KMS-11 (cell line): ENCODE data around the gene WDTC1.
"Not testable (repeated sequence)": the region's sequence is repeated elsewhere in the genome, so short reads cannot be mapped to it uniquely, and the experiment has no call there.

Source experiments
- H2AFZ ChIP-seq: fragments of 200-600 bp; sonication (generic); 2 replicates; pipeline ENCODE4 v1.6.1; 2016; ENCODE audit warnings: antibody characterized with exemption, mixed run types, low read depth
- H3K27ac ChIP-seq: fragments of 200-600 bp; sonication (generic); 2 replicates; pipeline ENCODE4 v1.6.1; 2016; ENCODE audit warnings: mild to moderate bottlenecking, mixed run types
- H3K27me3 ChIP-seq: fragments of 200-600 bp; sonication (generic); 2 replicates; pipeline ENCODE4 v1.6.1; 2017; ENCODE audit warnings: mild to moderate bottlenecking, low read depth, mixed run types, moderate library complexity; ENCODE audit not compliant: insufficient read depth
- H3K36me3 ChIP-seq: fragments of 200-600 bp; sonication (generic); 2 replicates; pipeline ENCODE4 v1.6.1; 2017; ENCODE audit warnings: mild to moderate bottlenecking, mixed run types; ENCODE audit not compliant: insufficient read depth
- H3K4me1 ChIP-seq: fragments of 200-600 bp; sonication (generic); 2 replicates; pipeline ENCODE4 v1.6.1; 2016; ENCODE audit warnings: mild to moderate bottlenecking, low read depth, mixed run types; ENCODE audit not compliant: poor library complexity, severe bottlenecking
- H3K4me2 ChIP-seq: fragments of 200-600 bp; sonication (generic); 2 replicates; pipeline ENCODE4 v1.7.0; 2016; ENCODE audit warnings: mild to moderate bottlenecking, mixed run types
- H3K4me3 ChIP-seq: fragments of 200-600 bp; sonication (generic); IDR thresholded peaks from 2 replicates; pipeline ENCODE4 v1.6.1; 2017; ENCODE audit warnings: low read depth, low read length, mixed read lengths; ENCODE audit not compliant: insufficient read depth
- H3K79me2 ChIP-seq: fragments of 200-600 bp; sonication (generic); 2 replicates; pipeline ENCODE4 v1.6.1; 2016; ENCODE audit warnings: low read depth, mixed run types; ENCODE audit not compliant: insufficient read depth
- H3K9ac ChIP-seq: fragments of 200-600 bp; sonication (generic); 2 replicates; pipeline ENCODE4 v1.6.1; 2016; ENCODE audit warnings: mild to moderate bottlenecking, mixed run types
- H4K20me1 ChIP-seq: fragments of 200-600 bp; sonication (generic); 2 replicates; pipeline ENCODE4 v1.6.1; 2016; ENCODE audit warnings: mild to moderate bottlenecking, mixed run types; ENCODE audit not compliant: insufficient read depth
- CTCF ChIP-seq: fragments of 200-600 bp; sonication (generic); conservative IDR thresholded peaks from 2 replicates; pipeline ENCODE4 v1.6.1; 2017; ENCODE audit warnings: low read depth, mild to moderate bottlenecking, antibody characterized with exemption, low read length, moderate library complexity, mixed read lengths

WDTC1 gene

GRCh38 chr1:27218736-27219135, 15.7 kb upstream of the WDTC1 start:
- no peak overlapping the region for H3K4me3 ChIP-seq
- H3K9ac ChIP-seq = no peak overlapping the region
- no peaks in the 10 kb centered on the region for H3K36me3 ChIP-seq
- no peaks in the 10 kb centered on the region for H3K27me3 ChIP-seq
- no peaks in the 10 kb centered on the region for H4K20me1 ChIP-seq
- TF ChIP-seq CTCF = no peak
- no peaks in the 10 kb centered on the region for H3K4me1 ChIP-seq
- no peak overlapping the region for H2AFZ ChIP-seq
- no peak overlapping the region for H3K27ac ChIP-seq
- no peak overlapping the region for H3K4me2 ChIP-seq
- H3K79me2 ChIP-seq = no peaks in the 10 kb centered on the region

GRCh38 chr1:27220096-27220495, 14.3 kb upstream of the WDTC1 start:
- no peaks in the 10 kb centered on the region for H3K27me3 ChIP-seq
- H3K4me1 ChIP-seq = no peaks in the 10 kb centered on the region
- no peak overlapping the region for H3K4me3 ChIP-seq
- no peak overlapping the region for H3K9ac ChIP-seq
- H3K4me2 ChIP-seq = no peak overlapping the region
- TF ChIP-seq CTCF = no peak
- no peaks in the 10 kb centered on the region for H3K36me3 ChIP-seq
- no peak overlapping the region for H3K27ac ChIP-seq
- no peak overlapping the region for H2AFZ ChIP-seq
- no peaks in the 10 kb centered on the region for H3K79me2 ChIP-seq
- H4K20me1 ChIP-seq = no peaks in the 10 kb centered on the region

GRCh38 chr1:27220702-27221497, 13.5 kb upstream of the WDTC1 start:
- not testable (repeated sequence) for H2AFZ ChIP-seq, H3K9ac ChIP-seq

GRCh38 chr1:27225621-27226020, 8.8 kb upstream of the WDTC1 start:
- Histone ChIP-seq H3K79me2 (no peaks in the 10 kb centered on the region), H2AFZ (no peak overlapping the region), H3K4me2 (no peak overlapping the region), H3K4me3 (no peak overlapping the region), H3K4me1 (no peaks in the 10 kb centered on the region), H3K9ac (no peak overlapping the region), H3K36me3 (no peaks in the 10 kb centered on the region), H3K27me3 (no peaks in the 10 kb centered on the region), H3K27ac (no peak overlapping the region), H4K20me1 (no peaks in the 10 kb centered on the region)
- no peak for TF ChIP-seq CTCF

More at GRCh38 chr1:27220702-27221497, 13.5 kb upstream of the WDTC1 start:
- H3K4me2 ChIP-seq, H3K27me3 ChIP-seq, H3K4me1 ChIP-seq, H4K20me1 ChIP-seq, H3K4me3 ChIP-seq, H3K27ac ChIP-seq, H3K79me2 ChIP-seq, H3K36me3 ChIP-seq: not testable (repeated sequence)

GRCh38 chr1:27227765-27228164, 6.7 kb upstream of the WDTC1 start:
- H3K4me1 ChIP-seq = no peaks in the 10 kb centered on the region
- H3K9ac ChIP-seq = no peak overlapping the region
- no peak overlapping the region for H3K4me2 ChIP-seq
- H3K36me3 ChIP-seq = no peaks in the 10 kb centered on the region
- H3K79me2 ChIP-seq = no peaks in the 10 kb centered on the region
- no peak for TF ChIP-seq CTCF
- H3K27me3 ChIP-seq = no peaks in the 10 kb centered on the region
- no peak overlapping the region for H3K27ac ChIP-seq
- H4K20me1 ChIP-seq = no peaks in the 10 kb centered on the region
- H3K4me3 ChIP-seq = no peak overlapping the region
- H2AFZ ChIP-seq = no peak overlapping the region
